Left kidney (tissue), 2 donors: ENCODE results near the gene UBE2D2. TPM values are rescaled to one million over a fixed set of nuclear protein-coding genes. Genes with fewer than 3 reads are reported as not detected.
"Not testable (repeated sequence)": the region's sequence is repeated elsewhere in the genome, so short reads cannot be mapped to it uniquely, and the experiment has no call there.

Experiments
- DNase-seq: peaks from one replicate; pipeline ENCODE4 v3.0.0-alpha.2; 2013
- polyA plus RNA-seq: library from polyadenylated mRNA; unstranded; fragments of 120-200 nt; gene quantifications from one replicate; pipeline ENCODE4 v1.2.1, GENCODE V29; 2013; ENCODE audit not compliant: insufficient read length

UBE2D2 gene
- polyA plus RNA-seq, 1 donor, result 185 TPM

GRCh38 chr5:139577689-139578290 lies 16.7 kb downstream of the UBE2D2 start:
- no peak for DNase-seq

GRCh38 chr5:139578325-139578724 lies 17.2 kb downstream of the UBE2D2 start:
- no peak for DNase-seq

- not testable (repeated sequence) for DNase-seq
These were observed 21.0 kb downstream of the UBE2D2 start for GRCh38 chr5:139582181-139582580.

- DNase-seq, result no peak
These were observed 23.0 kb downstream of the UBE2D2 start for GRCh38 chr5:139584137-139584536.

GRCh38 chr5:139588116-139588515 lies 27.0 kb downstream of the UBE2D2 start:
- DNase-seq, result not testable (repeated sequence)

- no peak for DNase-seq
These were observed 27.8 kb downstream of the UBE2D2 start for GRCh38 chr5:139588962-139589361.

GRCh38 chr5:139592289-139592688 lies 31.1 kb downstream of the UBE2D2 start:
- no peak for DNase-seq

GRCh38 chr5:139593076-139593475 lies 31.9 kb downstream of the UBE2D2 start:
- not testable (repeated sequence) for DNase-seq

- DNase-seq, result no peak
These were observed 32.7 kb downstream of the UBE2D2 start for GRCh38 chr5:139593716-139594319.

- no peak for DNase-seq
These were observed 36.0 kb downstream of the UBE2D2 start for GRCh38 chr5:139597134-139597533.

GRCh38 chr5:139598601-139598965 lies 37.4 kb downstream of the UBE2D2 start:
- DNase-seq, result not testable (repeated sequence)

GRCh38 chr5:139600336-139600949 lies 39.3 kb downstream of the UBE2D2 start:
- no peak for DNase-seq

GRCh38 chr5:139601429-139601828 lies 40.3 kb downstream of the UBE2D2 start:
- DNase-seq, result no peak

GRCh38 chr5:139601948-139602347 lies 40.8 kb downstream of the UBE2D2 start:
- DNase-seq, result not testable (repeated sequence)

GRCh38 chr5:139605887-139606286 lies 44.7 kb downstream of the UBE2D2 start:
- no peak for DNase-seq

GRCh38 chr5:139611703-139612584 lies 50.8 kb downstream of the UBE2D2 start:
- no peak for DNase-seq

- DNase-seq, result no peak
These were observed 58.7 kb downstream of the UBE2D2 start for GRCh38 chr5:139619861-139620260.

GRCh38 chr5:139625398-139625797 lies 64.3 kb downstream of the UBE2D2 start:
- DNase-seq, result not testable (repeated sequence)

- DNase-seq, result no peak
These were observed 69.7 kb downstream of the UBE2D2 start for GRCh38 chr5:139630855-139631254.

GRCh38 chr5:139631520-139632165 lies 70.5 kb downstream of the UBE2D2 start:
- no peak for DNase-seq

- DNase-seq, result no peak
These were observed 72.3 kb downstream of the UBE2D2 start for GRCh38 chr5:139633295-139634027.

GRCh38 chr5:139634028-139634325 lies 72.8 kb downstream of the UBE2D2 start:
- no peak for DNase-seq
